Glutamatergic neuron (in vitro differentiated cells): Measurements from ENCODE around the gene ADAM17. TPM values are rescaled to one million over a fixed set of nuclear protein-coding genes. Genes with fewer than 3 reads are reported as not detected.

Experiments used
- DNase-seq: peaks from one replicate; pipeline ENCODE4 v3.0.0; 2022
- H3K27ac Mint-ChIP-seq: one replicate; pipeline ENCODE4 v1.8.0; 2020; ENCODE audit warnings: mild to moderate bottlenecking, mixed read lengths, inconsistent platforms; ENCODE audit not compliant: unreplicated experiment
- H3K27me3 Mint-ChIP-seq: one replicate; pipeline ENCODE4 v1.8.0; 2020; ENCODE audit warnings: mild to moderate bottlenecking, moderate library complexity, mixed read lengths, inconsistent platforms; ENCODE audit not compliant: unreplicated experiment
- H3K36me3 Mint-ChIP-seq: one replicate; pipeline ENCODE4 v1.8.0; 2020; ENCODE audit warnings: mild to moderate bottlenecking, mixed read lengths, inconsistent platforms; ENCODE audit not compliant: unreplicated experiment
- H3K4me1 Mint-ChIP-seq: one replicate; pipeline ENCODE4 v1.8.0; 2020; ENCODE audit warnings: mild to moderate bottlenecking, low read depth, mixed read lengths, inconsistent platforms; ENCODE audit not compliant: unreplicated experiment
- H3K4me3 Mint-ChIP-seq: one replicate; pipeline ENCODE4 v1.8.0; 2020; ENCODE audit warnings: mild to moderate bottlenecking, mixed read lengths, inconsistent platforms; ENCODE audit not compliant: unreplicated experiment
- H3K9me3 Mint-ChIP-seq: one replicate; pipeline ENCODE4 v1.8.0; 2020; ENCODE audit warnings: mild to moderate bottlenecking, moderate library complexity, mixed read lengths, inconsistent platforms; ENCODE audit not compliant: unreplicated experiment
- CTCF ChIP-seq: fragments of 200-600 bp; sonication (generic); IDR thresholded peaks from one replicate; pipeline ENCODE4 v1.5.0; 2021; ENCODE audit not compliant: partially characterized antibody, unreplicated experiment
- total RNA-seq: library from RNA; stranded (reverse); fragmentation: NEBNext Ultra II Directional; extraction: Animal tissue kit (Norgen Biotek cat#: 25700); gene quantifications from one replicate; pipeline ENCODE4 v1.2.1, GENCODE V29; 2021; ENCODE audit not compliant: unreplicated experiment

ADAM17 gene
- total RNA-seq, 1 donor from 2014 or later = 23.8 TPM

GRCh38 chr2:9490789-9491188, 64.8 kb downstream of the ADAM17 start:
- peaks cover 9% of the 10 kb centered on the region for H3K4me1 Mint-ChIP-seq
- H3K36me3 Mint-ChIP-seq = no peaks in the 10 kb centered on the region
- peak overlapping the region; percentile 52 for H3K27ac Mint-ChIP-seq
- no peak overlapping the region for H3K4me3 Mint-ChIP-seq
- H3K9me3 Mint-ChIP-seq = no peaks in the 10 kb centered on the region
- no peaks in the 10 kb centered on the region for H3K27me3 Mint-ChIP-seq
- no peak for DNase-seq
- no peak for TF ChIP-seq CTCF

GRCh38 chr2:9488583-9489547, 66.8 kb downstream of the ADAM17 start:
- DNase-seq = no peak
- no peaks in the 10 kb centered on the region for H3K36me3 Mint-ChIP-seq
- H3K27ac Mint-ChIP-seq = no peak overlapping the region

GRCh38 chr2:9484533-9484932, 71.1 kb downstream of the ADAM17 start:
- peaks cover 2% of the 10 kb centered on the region for H3K27me3 Mint-ChIP-seq
- H3K9me3 Mint-ChIP-seq = no peaks in the 10 kb centered on the region
- H3K4me1 Mint-ChIP-seq = no peaks in the 10 kb centered on the region
- H3K36me3 Mint-ChIP-seq = no peaks in the 10 kb centered on the region
- no peak for DNase-seq
- TF ChIP-seq CTCF = no peak
- H3K27ac Mint-ChIP-seq = no peak overlapping the region
- no peak overlapping the region for H3K4me3 Mint-ChIP-seq

More at GRCh38 chr2:9488583-9489547, 66.8 kb downstream of the ADAM17 start:
- Mint-ChIP-seq H3K9me3 (no peaks in the 10 kb centered on the region), H3K4me3 (no peak overlapping the region), H3K4me1 (peaks cover 9% of the 10 kb centered on the region), H3K27me3 (no peaks in the 10 kb centered on the region)
- no peak for TF ChIP-seq CTCF

GRCh38 chr2:9483107-9483506, 72.5 kb downstream of the ADAM17 start:
- no peaks in the 10 kb centered on the region for H3K4me1 Mint-ChIP-seq
- TF ChIP-seq CTCF = no peak
- no peak overlapping the region for H3K4me3 Mint-ChIP-seq
- DNase-seq = no peak
- H3K9me3 Mint-ChIP-seq = no peaks in the 10 kb centered on the region
- no peaks in the 10 kb centered on the region for H3K36me3 Mint-ChIP-seq
- peaks cover 2% of the 10 kb centered on the region for H3K27me3 Mint-ChIP-seq
- no peak overlapping the region for H3K27ac Mint-ChIP-seq

DNA sequence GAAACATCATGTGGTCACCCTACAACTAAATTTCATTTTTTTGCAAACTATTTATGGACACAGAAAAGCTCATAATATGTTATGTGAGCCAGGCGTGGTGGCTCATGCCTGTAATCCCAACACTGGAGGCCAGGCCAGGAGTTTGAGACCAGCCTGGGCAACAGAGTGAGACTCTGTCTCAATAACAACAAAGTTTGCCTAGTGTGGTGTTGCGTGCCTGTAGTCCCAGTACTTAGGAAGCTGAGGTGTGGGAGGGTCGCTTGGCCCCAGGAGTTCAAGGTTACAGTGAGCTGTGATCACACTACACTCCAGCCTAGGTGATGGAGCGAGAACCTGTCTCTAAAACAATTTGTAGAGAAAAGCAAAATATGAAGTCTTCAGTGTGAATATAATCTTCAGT, 75.5 kb downstream of the ADAM17 start:
- Mint-ChIP-seq H3K36me3 (no peaks in the 10 kb centered on the region), H3K9me3 (peaks cover 2% of the 10 kb centered on the region), H3K4me1 (no peaks in the 10 kb centered on the region), H3K27ac (no peak overlapping the region), H3K27me3 (peaks cover 2% of the 10 kb centered on the region), H3K4me3 (no peak overlapping the region)
- no peak for TF ChIP-seq CTCF
- no peak for DNase-seq
